ENCODE results near the gene AHSG. TPM values are rescaled to one million over a fixed set of nuclear protein-coding genes. Genes with fewer than 3 reads are reported as not detected.
"Not testable (repeated sequence)": the region's sequence is repeated elsewhere in the genome, so short reads cannot be mapped to it uniquely, and the experiment has no call there.

Gene AHSG, protein sequence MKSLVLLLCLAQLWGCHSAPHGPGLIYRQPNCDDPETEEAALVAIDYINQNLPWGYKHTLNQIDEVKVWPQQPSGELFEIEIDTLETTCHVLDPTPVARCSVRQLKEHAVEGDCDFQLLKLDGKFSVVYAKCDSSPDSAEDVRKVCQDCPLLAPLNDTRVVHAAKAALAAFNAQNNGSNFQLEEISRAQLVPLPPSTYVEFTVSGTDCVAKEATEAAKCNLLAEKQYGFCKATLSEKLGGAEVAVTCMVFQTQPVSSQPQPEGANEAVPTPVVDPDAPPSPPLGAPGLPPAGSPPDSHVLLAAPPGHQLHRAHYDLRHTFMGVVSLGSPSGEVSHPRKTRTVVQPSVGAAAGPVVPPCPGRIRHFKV
- not detected for total RNA-seq

DNA sequence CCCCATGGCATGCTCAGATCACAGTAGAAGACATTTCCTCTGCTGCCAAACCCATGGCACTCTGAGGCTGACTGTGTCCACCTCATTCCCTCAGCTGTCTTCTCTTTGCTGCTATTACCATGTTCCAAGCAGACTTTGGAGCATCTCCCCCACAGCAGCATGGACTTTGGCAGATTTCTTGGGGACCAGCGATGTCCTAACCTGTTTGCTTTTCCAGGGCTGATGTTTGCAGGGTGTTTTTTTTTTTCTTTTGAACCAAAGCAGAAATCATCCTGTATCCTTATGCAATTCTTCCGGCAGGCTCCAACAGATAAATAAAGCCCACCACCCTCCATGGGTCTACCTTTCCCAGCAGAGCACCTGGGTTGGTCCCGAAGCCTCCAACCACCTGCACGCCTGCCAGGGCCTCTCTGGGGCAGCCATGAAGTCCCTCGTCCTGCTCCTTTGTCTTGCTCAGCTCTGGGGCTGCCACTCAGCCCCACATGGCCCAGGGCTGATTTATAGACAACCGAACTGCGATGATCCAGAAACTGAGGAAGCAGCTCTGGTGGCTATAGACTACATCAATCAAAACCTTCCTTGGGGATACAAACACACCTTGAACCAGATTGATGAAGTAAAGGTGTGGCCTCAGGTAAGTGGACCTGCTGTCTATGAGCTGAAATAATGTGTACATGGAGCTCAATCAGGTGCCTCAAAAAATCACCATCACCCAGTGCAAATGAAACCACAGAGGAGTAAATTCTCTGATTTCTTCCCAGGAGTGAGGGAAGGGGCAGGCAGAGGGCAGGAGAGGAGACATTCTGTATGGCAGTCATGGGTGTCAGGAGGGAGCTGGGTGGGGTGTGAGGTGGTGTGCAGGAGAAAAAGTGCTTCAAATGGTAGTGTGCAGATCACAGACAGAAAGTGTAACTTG is at the start of gene AHSG:
AHSG (plus strand) TSS at position 340 of the 916 bp plus-strand sequence; CDS start at position 422, 82 bp downstream.
- TF ChIP-seq, protein P1, sequence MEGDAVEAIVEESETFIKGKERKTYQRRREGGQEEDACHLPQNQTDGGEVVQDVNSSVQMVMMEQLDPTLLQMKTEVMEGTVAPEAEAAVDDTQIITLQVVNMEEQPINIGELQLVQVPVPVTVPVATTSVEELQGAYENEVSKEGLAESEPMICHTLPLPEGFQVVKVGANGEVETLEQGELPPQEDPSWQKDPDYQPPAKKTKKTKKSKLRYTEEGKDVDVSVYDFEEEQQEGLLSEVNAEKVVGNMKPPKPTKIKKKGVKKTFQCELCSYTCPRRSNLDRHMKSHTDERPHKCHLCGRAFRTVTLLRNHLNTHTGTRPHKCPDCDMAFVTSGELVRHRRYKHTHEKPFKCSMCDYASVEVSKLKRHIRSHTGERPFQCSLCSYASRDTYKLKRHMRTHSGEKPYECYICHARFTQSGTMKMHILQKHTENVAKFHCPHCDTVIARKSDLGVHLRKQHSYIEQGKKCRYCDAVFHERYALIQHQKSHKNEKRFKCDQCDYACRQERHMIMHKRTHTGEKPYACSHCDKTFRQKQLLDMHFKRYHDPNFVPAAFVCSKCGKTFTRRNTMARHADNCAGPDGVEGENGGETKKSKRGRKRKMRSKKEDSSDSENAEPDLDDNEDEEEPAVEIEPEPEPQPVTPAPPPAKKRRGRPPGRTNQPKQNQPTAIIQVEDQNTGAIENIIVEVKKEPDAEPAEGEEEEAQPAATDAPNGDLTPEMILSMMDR (IDR thresholded peaks at IDR 0.05): no peak
- TF ChIP-seq POLR2A (IDR thresholded peaks at IDR 0.05): no peak
- Histone ChIP-seq H3K27me3 (no peaks in the 10 kb centered on the region), H3K27ac (no peak within 1 kb of the TSS), H3K36me3 (no peaks in the 10 kb centered on the region), H3K4me3 (no peak within 1 kb of the TSS), H3K9me3 (no peaks in the 10 kb centered on the region), H3K4me1 (no peaks in the 10 kb centered on the region)
- no peak for DNase-seq
- intact Hi-C loops (cut with DNase I; ENCODE audit: low total_unique reads): no loop called here

DNA sequence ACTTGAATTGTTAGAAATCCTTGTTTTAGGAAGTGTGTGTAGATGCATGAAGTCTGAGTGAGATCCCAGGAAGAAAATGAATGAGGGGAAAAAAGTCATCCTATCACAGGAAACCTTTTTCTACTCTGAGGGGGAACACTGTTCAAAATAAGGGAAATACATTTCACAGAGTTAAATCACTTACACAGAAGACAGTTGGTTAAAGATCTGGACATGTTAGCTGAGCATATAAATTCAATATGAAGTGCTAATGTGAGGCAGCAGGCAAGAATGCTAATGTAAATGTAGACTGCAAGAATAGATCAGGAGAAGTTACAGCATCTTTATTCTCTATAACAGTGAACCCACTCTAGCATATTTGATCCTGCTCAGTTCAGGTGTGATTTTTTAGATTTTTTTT is 48.3 kb upstream of the AHSG start:
- intact Hi-C loops (cut with DNase I; ENCODE audit: low total_unique reads): no loop called here
- Histone ChIP-seq H3K36me3 (no peaks in the 10 kb centered on the region), H3K4me3 (no peak overlapping the region), H3K9me3 (no peaks in the 10 kb centered on the region), H3K4me1 (peaks cover 0 to 11% of the 10 kb centered on the region in 2 donors), H3K27me3 (no peaks in the 10 kb centered on the region), H3K27ac (no peak overlapping the region)
- DNase-seq: no peak
- no peak for TF ChIP-seq POLR2A (IDR thresholded peaks at IDR 0.05)
- TF ChIP-seq, protein P1 (IDR thresholded peaks at IDR 0.05): no peak

DNA sequence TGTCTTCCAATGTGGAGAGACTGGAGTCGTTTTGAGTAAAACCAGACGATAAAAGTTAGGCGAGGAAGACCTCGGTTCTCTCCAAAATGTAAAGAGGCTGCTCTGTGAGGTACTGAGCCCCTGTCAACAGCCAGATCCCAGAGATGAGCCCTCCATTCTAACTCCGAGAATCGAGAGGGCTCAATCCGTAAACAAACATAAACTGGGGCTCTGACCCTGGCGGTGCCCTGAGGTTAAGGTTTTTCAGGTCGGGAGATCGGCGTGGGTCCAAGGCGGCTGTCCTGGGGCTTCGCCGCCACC is 46.1 kb upstream of the AHSG start:
- intact Hi-C loops (cut with DNase I; ENCODE audit: low total_unique reads): no loop called here
- no peak for DNase-seq
- peak overlapping the region; percentile 79 to 81 for H3K27ac ChIP-seq
- peak overlapping the region; percentile 65 to 66 for H3K4me3 ChIP-seq
- TF ChIP-seq, protein P1 (IDR thresholded peaks at IDR 0.05): no peak
- no peak for TF ChIP-seq POLR2A (IDR thresholded peaks at IDR 0.05)
- H3K36me3 ChIP-seq: no peaks in the 10 kb centered on the region
- peaks cover 5 to 21% of the 10 kb centered on the region in 2 donors for H3K4me1 ChIP-seq
- no peaks in the 10 kb centered on the region for H3K9me3 ChIP-seq
- no peaks in the 10 kb centered on the region for H3K27me3 ChIP-seq

DNA sequence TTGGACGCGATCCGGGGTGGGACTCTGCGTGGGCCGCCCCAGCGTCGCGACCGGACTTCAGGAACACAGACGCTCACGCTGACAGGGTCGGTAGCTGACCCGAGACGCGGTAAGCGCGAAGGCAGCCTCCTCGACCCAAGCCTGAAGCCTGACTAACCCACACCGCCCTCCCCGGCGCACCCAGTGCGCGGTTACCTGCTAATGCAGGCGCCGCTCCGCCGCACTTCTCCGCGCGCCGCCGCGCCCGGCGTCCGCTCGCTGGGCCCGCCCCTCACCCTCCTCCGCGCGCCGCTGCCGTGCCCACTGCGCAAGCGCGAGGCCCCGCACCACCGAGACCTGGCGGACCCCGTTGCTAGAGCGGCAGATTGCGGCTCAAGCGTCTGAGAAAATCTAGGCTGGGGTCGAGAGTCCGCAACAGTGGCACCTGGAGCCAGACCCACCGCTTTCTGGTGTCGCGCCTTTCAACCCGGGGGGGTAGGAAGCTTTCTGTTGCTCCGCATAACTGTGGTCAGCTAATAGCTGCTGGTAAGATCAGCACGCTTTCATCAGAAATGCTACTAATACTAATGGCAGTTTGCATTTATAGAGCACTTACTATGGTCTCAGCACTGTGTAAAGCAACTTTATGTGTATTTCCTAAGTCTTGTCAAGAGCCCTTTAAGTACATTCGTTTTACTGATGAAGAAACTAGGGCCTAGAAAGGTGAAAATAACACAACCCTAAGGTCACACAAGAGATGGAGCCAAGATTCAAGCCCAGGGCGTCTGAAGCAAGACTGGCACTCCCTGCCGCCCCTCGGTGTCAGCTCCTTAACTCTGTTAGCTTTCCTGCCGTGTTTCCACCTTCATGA is 45.6 kb upstream of the AHSG start, which contains the start of gene TBCCD1:
TBCCD1 (minus strand) TSS at position 268 of the 850 bp plus-strand sequence. CDS start 3,010 bp downstream, outside the sequence.
- H3K36me3 ChIP-seq: no peaks in the 10 kb centered on the region
- peaks cover 5 to 21% of the 10 kb centered on the region in 2 donors for H3K4me1 ChIP-seq
- no peaks in the 10 kb centered on the region for H3K27me3 ChIP-seq
- H3K27ac ChIP-seq: peak within 1 kb of the TSS; percentile 79 to 81
- H3K9me3 ChIP-seq: no peaks in the 10 kb centered on the region
- peak; percentile 93 to 96 for TF ChIP-seq POLR2A (IDR thresholded peaks at IDR 0.05)
- TF ChIP-seq, protein P1 (IDR thresholded peaks at IDR 0.05): peak in 1 of 4 experiments; percentile 20
- peak; percentile 86 to 94 for DNase-seq
- intact Hi-C loops (cut with DNase I; ENCODE audit: low total_unique reads): no loop called here
- peak within 1 kb of the TSS; percentile 65 to 66 for H3K4me3 ChIP-seq

DNA sequence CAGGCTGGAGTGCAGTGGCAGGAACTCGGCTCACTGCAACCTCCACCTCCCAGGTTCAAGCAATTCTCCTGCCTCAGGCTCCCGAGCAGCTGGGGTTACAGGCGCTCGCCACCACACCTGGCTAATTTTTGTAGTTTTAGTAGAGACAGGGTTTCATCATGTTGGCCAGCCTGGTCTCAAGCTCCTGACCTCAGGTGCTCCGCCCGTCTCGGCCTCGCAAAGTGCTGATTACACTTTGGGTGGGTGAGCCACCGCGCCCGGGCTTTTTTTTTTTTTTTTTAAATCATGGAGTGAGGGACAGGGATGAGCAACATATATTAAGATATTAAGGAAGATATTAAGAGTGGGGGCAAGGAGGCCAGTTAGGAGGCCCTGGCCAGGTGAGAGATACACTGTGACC is 43.5 kb upstream of the AHSG start:
- H3K36me3 ChIP-seq; DNase-seq; H3K27ac ChIP-seq; intact Hi-C loops (cut with DNase I; ENCODE audit: low total_unique reads); H3K27me3 ChIP-seq; H3K9me3 ChIP-seq: not testable (repeated sequence)
- H3K4me3 ChIP-seq: peak overlapping the region in 1 of 2 donors; percentile 46
- peaks cover 5 to 21% of the 10 kb centered on the region in 2 donors for H3K4me1 ChIP-seq
